Embryonic facial prominence (tissue), 1 donor: ENCODE data around the gene TFF2.

Experiments
- DNase-seq: peaks from one replicate; pipeline ENCODE4 v3.0.0-alpha.2; 2016; ENCODE audit errors: extremely low spot score

Gene TFF2

DNA sequence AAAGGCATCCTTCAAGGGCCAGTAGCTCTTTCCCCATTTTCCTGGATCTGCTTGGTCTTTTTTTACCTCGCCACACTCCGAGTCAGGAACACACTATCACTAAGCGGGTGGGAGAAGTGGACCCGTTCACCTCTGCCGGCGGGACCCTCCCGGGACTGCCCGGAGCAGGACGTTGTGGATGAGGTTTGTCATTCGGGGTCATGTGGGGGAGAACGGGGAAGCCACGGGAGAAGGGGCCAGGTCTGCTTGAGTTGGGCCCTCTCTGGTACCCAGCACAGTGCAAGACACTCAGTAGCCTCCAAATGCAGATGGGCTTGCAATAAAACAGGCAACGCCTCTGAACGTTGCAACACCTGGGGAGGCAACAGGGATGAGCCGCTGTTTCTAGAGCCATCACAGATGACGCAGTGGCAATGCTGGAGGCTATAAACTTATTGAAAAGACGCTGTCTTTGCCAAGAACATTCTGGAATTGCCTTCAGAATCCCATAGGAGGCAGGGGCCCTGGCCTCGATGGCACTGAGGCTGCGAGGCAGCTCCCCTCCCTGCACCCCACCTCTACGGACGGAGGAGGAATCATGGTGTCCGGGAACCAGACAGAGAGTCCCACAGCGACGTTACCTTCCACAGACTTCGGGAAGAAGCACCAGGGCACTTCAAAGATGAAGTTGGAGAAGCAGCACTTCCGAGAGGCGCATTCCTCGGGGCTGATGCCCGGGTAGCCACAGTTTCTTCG, 3.8 kb downstream of the TFF2 start:
- no peak for DNase-seq

- no peak for DNase-seq
These were observed 4.4 kb downstream of the TFF2 start for GRCh38 chr21:42346441-42346840.

DNA sequence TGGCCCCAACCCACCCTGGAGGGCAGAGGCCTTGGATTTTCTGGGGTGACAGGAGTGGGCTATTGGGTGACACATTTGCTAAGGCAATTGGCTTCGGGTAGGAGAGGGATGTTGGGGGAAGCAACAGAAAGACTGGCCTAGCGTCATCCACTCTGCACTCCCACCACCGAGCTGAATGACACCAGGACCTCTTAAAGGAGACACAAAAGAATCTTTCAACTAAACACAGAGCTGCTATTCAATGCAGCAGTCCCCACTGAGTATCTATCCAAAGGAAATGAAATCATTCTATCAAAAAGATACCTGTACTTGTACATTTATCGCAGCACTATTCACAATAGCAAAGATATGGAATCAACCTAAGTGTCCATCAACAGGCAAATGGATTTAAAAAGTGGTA, 6.2 kb downstream of the TFF2 start:
- no peak for DNase-seq

DNA sequence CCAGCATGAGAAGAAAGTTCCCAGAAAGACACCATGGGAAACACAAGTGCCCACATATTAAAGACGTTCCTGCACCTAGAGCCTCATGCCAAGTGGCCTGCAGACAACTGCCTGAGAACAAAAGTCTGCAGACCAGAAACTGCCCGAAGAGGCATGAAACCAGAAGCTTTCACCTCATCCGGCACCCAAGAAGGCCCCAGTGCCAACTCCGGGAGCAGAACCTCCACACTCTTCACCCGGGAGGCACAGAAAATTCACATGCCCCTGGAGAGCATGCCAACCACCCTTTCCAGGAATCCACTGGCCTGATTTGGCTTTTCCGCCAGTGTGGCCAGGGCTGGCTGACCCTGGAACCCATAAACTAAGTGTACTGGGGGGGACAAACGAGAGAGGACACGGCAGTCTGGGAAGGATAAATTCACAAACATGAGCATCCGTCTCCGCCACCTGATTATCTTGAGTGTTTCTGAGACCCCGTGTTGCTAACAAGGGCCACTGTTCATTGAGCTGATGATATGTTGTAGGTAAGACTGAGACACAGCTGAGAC, 6.8 kb downstream of the TFF2 start:
- no peak for DNase-seq

GRCh38 chr21:42343556-42343955, 7.2 kb downstream of the TFF2 start:
- DNase-seq = no peak

- no peak for DNase-seq
These were observed 7.7 kb downstream of the TFF2 start for GRCh38 chr21:42343101-42343500.

DNA sequence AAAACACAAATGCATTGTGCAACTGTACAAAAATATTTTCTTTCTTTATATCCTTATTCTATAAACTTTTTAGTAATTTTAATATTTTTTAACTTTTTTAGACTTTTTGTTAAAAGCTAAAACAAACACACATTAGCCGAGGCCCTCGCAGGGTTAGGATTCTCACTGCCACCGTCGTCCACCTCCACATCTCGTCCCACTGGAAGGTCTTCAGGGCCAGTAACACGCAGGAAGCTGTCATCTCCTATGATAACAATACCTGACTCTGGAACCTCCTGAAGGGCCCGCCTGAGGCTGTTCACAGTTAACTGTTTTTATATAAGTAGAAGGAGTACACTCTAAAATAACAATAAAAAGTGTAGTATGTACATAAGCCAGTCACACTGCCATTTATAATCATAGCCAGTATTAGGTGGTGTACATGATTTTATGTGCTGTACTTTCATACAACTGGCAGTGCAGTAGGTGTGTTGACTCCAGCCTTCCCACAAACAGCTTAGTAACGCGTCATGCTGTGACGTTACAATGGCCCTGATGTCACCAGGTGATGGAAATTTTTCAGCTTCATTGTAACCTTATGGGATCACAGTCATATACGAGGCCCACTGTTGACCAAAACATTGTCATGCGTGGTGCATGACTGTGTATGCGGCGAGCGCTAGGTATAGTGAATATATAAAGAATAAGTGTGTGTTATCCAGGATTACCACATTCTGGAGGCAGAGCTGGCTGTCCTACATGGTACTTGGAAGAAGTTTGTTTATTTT, 8.8 kb downstream of the TFF2 start:
- DNase-seq = no peak

DNA sequence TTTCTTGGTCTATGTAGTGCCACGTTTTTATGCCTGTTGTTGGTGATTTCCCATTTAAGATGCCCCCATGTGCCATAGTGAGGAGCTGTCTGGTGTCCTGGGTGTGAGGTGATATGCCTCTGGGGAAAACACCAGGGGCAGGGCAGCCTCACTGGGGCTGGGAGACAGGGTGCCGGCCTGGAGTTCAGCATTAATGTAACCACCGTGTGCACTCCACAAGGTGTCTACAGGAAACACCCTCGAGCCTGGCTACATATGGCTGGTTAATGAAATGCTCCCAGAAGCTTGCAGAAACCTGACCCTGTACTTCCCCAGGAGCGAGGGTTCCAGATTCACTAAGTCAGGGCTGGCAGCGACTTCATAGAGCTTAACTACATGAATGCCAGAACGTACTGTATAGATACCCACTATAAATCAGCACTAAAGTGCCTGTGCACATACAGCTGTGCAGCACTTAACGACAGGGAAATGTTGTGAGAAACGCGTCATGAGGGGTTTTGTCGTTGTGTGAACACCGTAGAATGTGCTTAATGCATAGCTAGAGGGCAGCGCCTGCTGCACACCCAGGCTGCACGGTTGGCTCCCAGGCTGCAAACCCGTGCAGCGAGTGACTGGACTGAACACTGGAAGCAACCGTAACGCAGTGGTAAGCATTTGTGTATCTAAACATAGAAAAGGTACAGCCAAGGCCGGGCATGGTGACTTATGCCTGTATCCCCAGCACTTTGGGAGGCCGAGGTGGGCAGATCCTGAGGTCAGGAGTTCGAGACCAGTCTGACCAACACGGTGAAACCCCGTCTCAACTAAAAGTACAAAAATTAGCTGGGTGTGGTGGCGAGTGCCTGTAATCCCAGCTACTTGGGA, 10.4 kb downstream of the TFF2 start:
- DNase-seq = no peak

GRCh38 chr21:42338729-42339715, 11.8 kb downstream of the TFF2 start:
- no peak for DNase-seq

GRCh38 chr21:42337830-42338728, 12.7 kb downstream of the TFF2 start:
- no peak for DNase-seq

DNA sequence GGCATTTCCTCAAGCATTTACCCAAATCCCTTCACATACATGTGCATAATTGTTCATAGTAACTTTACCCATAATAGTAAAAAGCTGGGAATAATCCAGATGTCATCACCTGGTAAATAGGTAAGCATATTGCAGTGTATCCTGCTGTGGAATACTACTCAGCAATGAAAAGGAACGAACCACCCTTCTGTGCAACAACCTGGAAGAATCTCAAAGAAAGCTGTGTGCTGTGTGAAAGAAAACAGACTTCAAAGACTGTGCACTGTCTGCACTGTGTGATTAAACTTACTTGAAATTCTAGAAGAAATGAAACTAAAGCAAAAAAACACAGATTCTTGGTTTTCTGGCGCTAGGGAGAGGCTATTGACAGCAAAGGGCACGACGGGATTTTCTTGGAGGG, 13.5 kb downstream of the TFF2 start:
- DNase-seq = no peak

GRCh38 chr21:42336054-42336453, 14.7 kb downstream of the TFF2 start:
- DNase-seq = no peak

DNA sequence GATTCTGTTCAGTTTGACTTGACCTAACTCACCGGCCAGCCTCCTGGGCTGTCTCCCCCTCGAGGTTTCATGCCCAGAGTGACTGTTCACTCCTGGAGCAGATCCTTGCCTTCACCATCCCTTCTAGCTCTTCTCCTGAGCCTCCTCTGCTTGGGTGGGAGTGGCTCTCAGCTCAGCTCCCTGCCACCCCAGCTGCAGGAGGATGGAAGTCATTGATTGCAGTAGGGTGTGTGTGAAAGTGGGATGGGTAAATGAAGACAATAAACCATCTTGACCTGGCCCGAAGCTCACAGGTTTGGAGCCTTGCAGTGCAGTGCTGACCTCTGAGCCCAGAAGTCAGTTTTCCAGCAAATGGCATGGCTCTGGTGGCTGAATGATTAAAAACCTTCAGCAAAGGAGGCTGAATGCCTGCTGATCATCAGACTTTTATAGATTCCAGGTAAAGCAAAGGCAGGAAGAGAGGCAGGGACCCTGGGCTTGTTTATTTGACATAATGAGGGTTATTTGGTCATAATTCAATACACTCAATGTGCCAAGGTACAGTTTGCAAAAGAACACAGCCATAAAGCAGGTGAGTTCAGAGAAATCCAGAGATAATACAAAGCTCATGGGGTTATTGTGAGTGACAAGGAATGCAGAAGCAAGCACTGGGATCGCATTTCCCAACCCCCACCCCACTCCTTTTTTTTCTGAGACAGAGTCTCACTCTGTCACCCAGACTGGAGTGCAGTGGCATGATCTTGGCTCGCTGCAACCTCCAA, 18.1 kb downstream of the TFF2 start:
- DNase-seq = no peak

DNA sequence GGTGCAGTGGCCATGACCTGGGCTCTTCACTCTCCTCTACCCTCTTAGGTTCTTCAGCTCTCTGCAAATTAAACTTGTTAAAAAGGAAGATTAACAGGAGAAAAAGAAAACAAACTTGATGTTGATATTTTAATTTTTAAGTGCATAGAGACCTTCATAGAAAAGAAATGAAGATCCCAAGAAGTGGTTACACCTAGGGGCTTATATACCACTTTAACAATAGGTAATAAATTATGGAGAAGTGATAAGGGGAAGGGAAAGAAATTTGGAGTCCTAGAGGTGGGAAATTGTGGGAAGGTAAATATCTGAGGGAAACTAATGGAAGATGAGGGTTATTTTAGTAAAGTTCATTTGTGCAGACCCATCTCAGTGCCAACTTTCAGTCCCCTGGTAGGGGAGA, 19.1 kb downstream of the TFF2 start:
- no peak for DNase-seq

- no peak for DNase-seq
These were observed 20.1 kb downstream of the TFF2 start for GRCh38 chr21:42330380-42331371.

- no peak for DNase-seq
These were observed 25.9 kb downstream of the TFF2 start for GRCh38 chr21:42324896-42325295.

DNA sequence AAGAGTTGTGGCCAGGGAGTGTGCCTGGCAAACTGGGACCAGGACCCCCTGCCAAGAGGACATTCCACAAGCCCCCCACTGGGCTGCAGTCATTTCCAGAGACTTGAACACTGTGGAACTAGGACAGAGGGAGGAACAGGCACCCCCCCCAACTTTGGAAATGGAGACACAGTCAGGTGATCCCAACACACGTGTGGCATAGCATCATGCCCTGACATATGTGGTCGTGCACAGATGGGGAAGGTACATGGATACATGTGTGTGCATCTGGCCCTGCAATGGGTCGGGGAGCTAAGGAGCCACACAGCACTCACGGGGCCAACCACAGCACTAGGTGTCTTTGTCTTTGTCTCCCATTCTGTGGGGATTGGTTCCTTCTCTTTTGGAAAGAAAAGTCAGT, 28.9 kb downstream of the TFF2 start:
- DNase-seq = no peak

DNA sequence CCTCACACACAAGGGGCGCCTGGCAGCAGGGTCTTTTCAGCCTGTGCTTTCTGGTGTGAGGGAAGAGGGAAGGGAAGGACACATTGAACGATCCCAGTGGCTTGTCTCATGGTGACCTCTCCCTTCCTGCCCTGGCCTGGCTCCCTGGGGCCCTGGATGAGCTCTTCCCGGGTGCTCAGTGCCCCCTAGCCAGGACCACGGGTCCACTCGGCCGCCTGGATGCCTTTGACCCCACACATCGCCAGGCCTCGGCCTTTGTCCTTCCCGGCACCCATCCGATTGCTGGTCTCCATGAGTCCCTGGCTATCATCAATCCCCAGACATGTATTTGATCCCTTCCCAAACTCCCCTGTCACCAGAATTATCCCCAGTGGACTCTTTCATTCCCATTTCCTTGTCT, 29.6 kb downstream of the TFF2 start:
- DNase-seq = no peak
